ENCODE measurements around the gene PML.

PML gene

GRCh38 chr15:73996267-73996666, 1.8 kb downstream of the PML start:
- DNase-seq: no peak
- Mint-ChIP-seq H3K4me3 (peak overlapping the region; percentile 91), H3K27ac (peak overlapping the region; percentile 95), H3K9me3 (no peaks in the 10 kb centered on the region), H3K4me1 (ENCODE audit: low read depth) (peaks cover 72% of the 10 kb centered on the region), H3K36me3 (ENCODE audit: low read depth) (peaks cover 56% of the 10 kb centered on the region), H3K27me3 (no peaks in the 10 kb centered on the region)

- H3K9me3 Mint-ChIP-seq: no peaks in the 10 kb centered on the region
- peaks cover 62% of the 10 kb centered on the region for H3K36me3 Mint-ChIP-seq (ENCODE audit: low read depth)
- no peaks in the 10 kb centered on the region for H3K27me3 Mint-ChIP-seq
- peak overlapping the region; percentile 91 for H3K4me3 Mint-ChIP-seq
- no peak for DNase-seq
- H3K4me1 Mint-ChIP-seq (ENCODE audit: low read depth): peaks cover 70% of the 10 kb centered on the region
- peak overlapping the region; percentile 95 for H3K27ac Mint-ChIP-seq
Measured at GRCh38 chr15:73996939-73997338, 2.4 kb downstream of the PML start.

GRCh38 chr15:73997986-73998385, 3.5 kb downstream of the PML start:
- H3K27me3 Mint-ChIP-seq: no peaks in the 10 kb centered on the region
- H3K36me3 Mint-ChIP-seq (ENCODE audit: low read depth): peaks cover 70% of the 10 kb centered on the region
- no peak overlapping the region for H3K4me3 Mint-ChIP-seq
- no peak overlapping the region for H3K27ac Mint-ChIP-seq
- DNase-seq: no peak
- H3K4me1 Mint-ChIP-seq (ENCODE audit: low read depth): peaks cover 64% of the 10 kb centered on the region
- no peaks in the 10 kb centered on the region for H3K9me3 Mint-ChIP-seq

GRCh38 chr15:74006774-74007639, 12.5 kb downstream of the PML start:
- Mint-ChIP-seq H3K4me1 (ENCODE audit: low read depth) (peaks cover 59% of the 10 kb centered on the region), H3K36me3 (ENCODE audit: low read depth) (peaks cover 83% of the 10 kb centered on the region), H3K27me3 (no peaks in the 10 kb centered on the region), H3K4me3 (peak overlapping the region; percentile 46), H3K27ac (peak overlapping the region; percentile 91), H3K9me3 (no peaks in the 10 kb centered on the region)
- no peak for DNase-seq

- Mint-ChIP-seq H3K4me3 (peak overlapping the region; percentile 46), H3K9me3 (no peaks in the 10 kb centered on the region), H3K36me3 (ENCODE audit: low read depth) (peaks cover 82% of the 10 kb centered on the region), H3K4me1 (ENCODE audit: low read depth) (peaks cover 61% of the 10 kb centered on the region), H3K27ac (peak overlapping the region; percentile 91), H3K27me3 (no peaks in the 10 kb centered on the region)
- DNase-seq: no peak
Measured at GRCh38 chr15:74007820-74008371, 13.4 kb downstream of the PML start.

- Mint-ChIP-seq H3K36me3 (ENCODE audit: low read depth) (peaks cover 81% of the 10 kb centered on the region), H3K4me3 (no peak overlapping the region), H3K27ac (no peak overlapping the region), H3K4me1 (ENCODE audit: low read depth) (peaks cover 61% of the 10 kb centered on the region), H3K27me3 (no peaks in the 10 kb centered on the region), H3K9me3 (no peaks in the 10 kb centered on the region)
- no peak for DNase-seq
Measured at GRCh38 chr15:74008901-74009300, 14.4 kb downstream of the PML start.

GRCh38 chr15:74010929-74011540, 16.5 kb downstream of the PML start:
- DNase-seq: no peak
- no peaks in the 10 kb centered on the region for H3K27me3 Mint-ChIP-seq
- H3K27ac Mint-ChIP-seq: peak overlapping the region; percentile 4
- H3K36me3 Mint-ChIP-seq (ENCODE audit: low read depth): peaks cover 79% of the 10 kb centered on the region
- no peak overlapping the region for H3K4me3 Mint-ChIP-seq
- peaks cover 59% of the 10 kb centered on the region for H3K4me1 Mint-ChIP-seq (ENCODE audit: low read depth)
- no peaks in the 10 kb centered on the region for H3K9me3 Mint-ChIP-seq

GRCh38 chr15:74011610-74012009, 17.1 kb downstream of the PML start:
- Mint-ChIP-seq H3K36me3 (ENCODE audit: low read depth) (peaks cover 77% of the 10 kb centered on the region), H3K4me3 (no peak overlapping the region), H3K27me3 (no peaks in the 10 kb centered on the region), H3K9me3 (no peaks in the 10 kb centered on the region), H3K27ac (peak overlapping the region; percentile 4), H3K4me1 (ENCODE audit: low read depth) (peaks cover 56% of the 10 kb centered on the region)
- DNase-seq: no peak

GRCh38 chr15:74013374-74013894, 18.9 kb downstream of the PML start:
- no peak overlapping the region for H3K4me3 Mint-ChIP-seq
- H3K27ac Mint-ChIP-seq: no peak overlapping the region
- peaks cover 39% of the 10 kb centered on the region for H3K4me1 Mint-ChIP-seq (ENCODE audit: low read depth)
- H3K9me3 Mint-ChIP-seq: no peaks in the 10 kb centered on the region
- H3K27me3 Mint-ChIP-seq: no peaks in the 10 kb centered on the region
- no peak for DNase-seq
- peaks cover 65% of the 10 kb centered on the region for H3K36me3 Mint-ChIP-seq (ENCODE audit: low read depth)

GRCh38 chr15:74019734-74020133, 25.2 kb downstream of the PML start:
- no peak for DNase-seq
- Mint-ChIP-seq H3K27me3 (no peaks in the 10 kb centered on the region), H3K4me3 (no peak overlapping the region), H3K4me1 (ENCODE audit: low read depth) (peaks cover 11% of the 10 kb centered on the region), H3K36me3 (ENCODE audit: low read depth) (peaks cover 63% of the 10 kb centered on the region), H3K9me3 (no peaks in the 10 kb centered on the region), H3K27ac (no peak overlapping the region)

- Mint-ChIP-seq H3K4me1 (ENCODE audit: low read depth) (peaks cover 6% of the 10 kb centered on the region), H3K9me3 (no peaks in the 10 kb centered on the region), H3K27ac (peak overlapping the region; percentile 2), H3K4me3 (no peak overlapping the region), H3K27me3 (no peaks in the 10 kb centered on the region), H3K36me3 (ENCODE audit: low read depth) (peaks cover 70% of the 10 kb centered on the region)
- peak; percentile 12 for DNase-seq
Measured at GRCh38 chr15:74022706-74023470, 28.4 kb downstream of the PML start.

GRCh38 chr15:74024687-74025086, 30.2 kb downstream of the PML start:
- H3K4me3 Mint-ChIP-seq: no peak overlapping the region
- H3K27ac Mint-ChIP-seq: no peak overlapping the region

GRCh38 chr15:74025436-74025835, 30.9 kb downstream of the PML start:
- no peaks in the 10 kb centered on the region for H3K9me3 Mint-ChIP-seq
- peaks cover 6% of the 10 kb centered on the region for H3K4me1 Mint-ChIP-seq (ENCODE audit: low read depth)
- DNase-seq: no peak
- no peaks in the 10 kb centered on the region for H3K27me3 Mint-ChIP-seq
- no peak overlapping the region for H3K4me3 Mint-ChIP-seq
- H3K27ac Mint-ChIP-seq: peak overlapping the region; percentile 36
- peaks cover 76% of the 10 kb centered on the region for H3K36me3 Mint-ChIP-seq (ENCODE audit: low read depth)

More at GRCh38 chr15:74024687-74025086, 30.2 kb downstream of the PML start:
- H3K9me3 Mint-ChIP-seq: no peaks in the 10 kb centered on the region
- H3K4me1 Mint-ChIP-seq (ENCODE audit: low read depth): peaks cover 6% of the 10 kb centered on the region
- no peak for DNase-seq
- H3K36me3 Mint-ChIP-seq (ENCODE audit: low read depth): peaks cover 77% of the 10 kb centered on the region
- H3K27me3 Mint-ChIP-seq: no peaks in the 10 kb centered on the region

GRCh38 chr15:74027688-74028087, 33.2 kb downstream of the PML start:
- Mint-ChIP-seq H3K27me3 (no peaks in the 10 kb centered on the region), H3K36me3 (ENCODE audit: low read depth) (peaks cover 77% of the 10 kb centered on the region), H3K4me1 (ENCODE audit: low read depth) (peaks cover 5% of the 10 kb centered on the region), H3K4me3 (no peak overlapping the region), H3K9me3 (no peaks in the 10 kb centered on the region), H3K27ac (peak overlapping the region; percentile 38)
- DNase-seq: no peak

All from activated T-cell treated with anti-CD3 and anti-CD28 coated beads, Interleukin-2, amount 50 U/mL, for 24 hours (primary cell).